Suprapubic skin (tissue), 4 donors: ENCODE measurements around the gene PARD3B. TPM values are rescaled to one million over a fixed set of nuclear protein-coding genes. Genes with fewer than 3 reads are reported as not detected.

Experiments
- DNase-seq, 2 donors: peaks; one replicate each; pipeline ENCODE4 v3.0.0-alpha.2; 2019; ENCODE audit warnings: low spot score in 2 of 2
- H3K27ac ChIP-seq: fragments of 200-600 bp; sonication (generic); one replicate; pipeline ENCODE4 v1.5.1; 2019
- H3K27me3 ChIP-seq: fragments of 200-600 bp; sonication (generic); one replicate; pipeline ENCODE4 v1.5.1; 2019
- H3K36me3 ChIP-seq: fragments of 200-600 bp; sonication (generic); one replicate; pipeline ENCODE4 v1.5.1; 2019
- H3K4me1 ChIP-seq: fragments of 200-600 bp; sonication (generic); one replicate; pipeline ENCODE4 v1.5.1; 2019
- H3K4me3 ChIP-seq: fragments of 200-600 bp; sonication (generic); one replicate; pipeline ENCODE4 v1.5.1; 2019; ENCODE audit warnings: mild to moderate bottlenecking
- H3K9me3 ChIP-seq: fragments of 200-600 bp; sonication (generic); one replicate; pipeline ENCODE4 v1.5.1; 2019
- CTCF ChIP-seq, 2 donors: fragments of 200-600 bp in 1 of 2; fragments of 450-650 bp in 1 of 2; sonication (generic) in 1 of 2; IDR thresholded peaks; one replicate each; pipeline ENCODE4 v1.5.1; 2016 to 2019; ENCODE audit warnings: antibody characterized with exemption in 2 of 2, mild to moderate bottlenecking in 1 of 2, moderate library complexity in 1 of 2
- EP300 ChIP-seq: sonication (generic); formaldehyde crosslinking; IDR thresholded peaks from one replicate; pipeline ENCODE4 v1.6.1; 2017; ENCODE audit warnings: antibody characterized with exemption
- POLR2A ChIP-seq, 2 donors: fragments of 450-650 bp; IDR thresholded peaks; one replicate each; pipeline ENCODE4 v1.6.1; 2017; ENCODE audit warnings: antibody characterized with exemption in 2 of 2, mild to moderate bottlenecking in 2 of 2, moderate library complexity in 2 of 2
- POLR2AphosphoS5 ChIP-seq, 3 donors: sonication (generic); formaldehyde crosslinking; IDR thresholded peaks; one replicate each; pipeline ENCODE4 v1.6.1; 2017; ENCODE audit warnings: antibody characterized with exemption in 3 of 3
- WGBS: methylation state at CpG from one replicate; pipeline ENCODE4 v1.1.5; 2018; 5-methylcytosine and 5-hydroxymethylcytosine counted together
- total RNA-seq, 4 donors: library from RNA; depleted of rRNA; stranded (reverse); fragments of >200 nt; gene quantifications; one replicate each; pipeline ENCODE4 v1.1.0, GENCODE V29; 2016

The PARD3B gene
- total RNA-seq, 4 donors from 2014 or later: 12.5 to 18.9 (median 15.5) TPM

- Histone ChIP-seq H3K4me1 (no peaks in the 10 kb centered on the region), H3K36me3 (no peaks in the 10 kb centered on the region), H3K4me3 (no peak overlapping the region), H3K9me3 (no peaks in the 10 kb centered on the region), H3K27me3 (no peaks in the 10 kb centered on the region), H3K27ac (no peak overlapping the region)
- TF ChIP-seq CTCF (IDR thresholded peaks at IDR 0.05): no peak
- TF ChIP-seq EP300: no peak
- no peak for TF ChIP-seq POLR2A (IDR thresholded peaks at IDR 0.05)
- TF ChIP-seq POLR2AphosphoS5 (IDR thresholded peaks at IDR 0.05): no peak
- DNase-seq: no peak
- 91% methylated on average over 5 of the region's 5 CpGs for WGBS
Measured at GRCh38 chr2:205283736-205284270, 738.5 kb downstream of the PARD3B start.

GRCh38 chr2:205284334-205284733 lies 739.1 kb downstream of the PARD3B start:
- no peak for TF ChIP-seq POLR2A (IDR thresholded peaks at IDR 0.05)
- no peak for TF ChIP-seq POLR2AphosphoS5 (IDR thresholded peaks at IDR 0.05)
- no peak for TF ChIP-seq CTCF (IDR thresholded peaks at IDR 0.05)
- TF ChIP-seq EP300: no peak
- H3K9me3 ChIP-seq: no peaks in the 10 kb centered on the region
- WGBS: 90% methylated on average over 1 of the region's 1 CpG
- H3K27me3 ChIP-seq: no peaks in the 10 kb centered on the region
- DNase-seq: no peak
- no peaks in the 10 kb centered on the region for H3K36me3 ChIP-seq
- H3K27ac ChIP-seq: no peak overlapping the region
- H3K4me3 ChIP-seq: no peak overlapping the region
- H3K4me1 ChIP-seq: no peaks in the 10 kb centered on the region

DNA sequence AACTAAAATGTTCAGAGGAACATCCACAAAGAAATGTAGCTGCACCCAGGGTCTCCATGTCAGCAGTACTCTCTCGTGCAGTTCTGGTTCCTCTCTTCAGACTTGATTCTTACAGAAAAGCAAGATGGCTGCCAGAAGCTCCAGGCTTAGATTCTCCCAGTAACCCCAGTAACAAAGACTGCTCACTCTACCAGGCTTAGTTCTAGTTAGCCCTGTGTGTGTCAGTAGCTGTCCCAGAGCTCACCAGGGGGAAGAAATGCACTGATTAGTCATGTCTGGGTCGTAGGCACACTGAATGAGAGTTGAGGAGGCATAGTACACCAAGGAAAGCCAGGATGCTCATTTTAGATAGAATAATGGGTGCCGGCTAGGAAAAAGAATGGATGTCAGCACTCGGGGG lies 742.0 kb downstream of the PARD3B start:
- H3K4me1 ChIP-seq: no peaks in the 10 kb centered on the region

GRCh38 chr2:205288686-205289085 lies 743.4 kb downstream of the PARD3B start:
- Histone ChIP-seq H3K9me3 (no peaks in the 10 kb centered on the region), H3K27ac (no peak overlapping the region)
- 93% methylated on average over 3 of the region's 3 CpGs for WGBS

More for the DNA sequence above, 742.0 kb downstream of the PARD3B start:
- no peak overlapping the region for H3K4me3 ChIP-seq
- no peaks in the 10 kb centered on the region for H3K36me3 ChIP-seq
- no peak overlapping the region for H3K27ac ChIP-seq
- no peaks in the 10 kb centered on the region for H3K27me3 ChIP-seq
- 95% methylated on average over 4 of the region's 4 CpGs for WGBS
- no peak for TF ChIP-seq POLR2A (IDR thresholded peaks at IDR 0.05)
- TF ChIP-seq EP300: no peak
- TF ChIP-seq CTCF (IDR thresholded peaks at IDR 0.05): no peak
- TF ChIP-seq POLR2AphosphoS5 (IDR thresholded peaks at IDR 0.05): no peak
- no peaks in the 10 kb centered on the region for H3K9me3 ChIP-seq
- DNase-seq: no peak

DNA sequence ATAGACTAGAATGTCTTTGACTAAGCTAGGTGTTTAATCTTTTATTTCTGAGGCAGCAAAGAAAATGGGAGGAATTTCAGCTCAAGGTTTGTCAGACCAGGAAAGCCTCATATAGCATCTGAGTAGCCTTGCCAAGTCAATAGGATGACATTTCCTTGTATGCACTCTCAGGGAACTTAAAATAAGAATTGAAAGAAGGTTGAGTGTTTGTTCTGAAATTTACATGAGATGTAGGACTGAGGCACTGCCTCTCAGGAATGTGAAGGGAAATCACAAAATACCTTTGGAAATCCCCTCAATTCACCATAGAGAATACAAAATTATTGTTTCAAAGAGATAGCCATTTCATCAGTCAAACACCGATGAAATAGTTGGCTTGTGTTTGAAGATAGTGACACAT lies 745.0 kb downstream of the PARD3B start:
- 70% methylated on average over 1 of the region's 1 CpG for WGBS
- Histone ChIP-seq H3K9me3 (no peaks in the 10 kb centered on the region), H3K4me1 (no peaks in the 10 kb centered on the region), H3K4me3 (no peak overlapping the region), H3K27ac (no peak overlapping the region), H3K27me3 (no peaks in the 10 kb centered on the region), H3K36me3 (no peaks in the 10 kb centered on the region)
- DNase-seq: no peak
- no peak for TF ChIP-seq POLR2A (IDR thresholded peaks at IDR 0.05)
- TF ChIP-seq EP300: no peak

More at GRCh38 chr2:205288686-205289085, 743.4 kb downstream of the PARD3B start:
- Histone ChIP-seq H3K4me3 (no peak overlapping the region), H3K4me1 (no peaks in the 10 kb centered on the region), H3K27me3 (no peaks in the 10 kb centered on the region), H3K36me3 (no peaks in the 10 kb centered on the region)
- TF ChIP-seq EP300 (no peak), POLR2AphosphoS5 (IDR thresholded peaks at IDR 0.05) (no peak)
- no peak for DNase-seq

- 92% methylated on average over 1 of the region's 1 CpG for WGBS
- no peak overlapping the region for H3K4me3 ChIP-seq
- H3K27ac ChIP-seq: no peak overlapping the region
- TF ChIP-seq POLR2A (IDR thresholded peaks at IDR 0.05) (no peak), EP300 (no peak), CTCF (IDR thresholded peaks at IDR 0.05) (no peak), POLR2AphosphoS5 (IDR thresholded peaks at IDR 0.05) (no peak)
- no peak for DNase-seq
- no peaks in the 10 kb centered on the region for H3K27me3 ChIP-seq
- H3K36me3 ChIP-seq: no peaks in the 10 kb centered on the region
- H3K4me1 ChIP-seq: no peaks in the 10 kb centered on the region
- no peaks in the 10 kb centered on the region for H3K9me3 ChIP-seq
Measured at GRCh38 chr2:205292665-205293295, 747.5 kb downstream of the PARD3B start.
